K562 (cell line): ENCODE results near the gene CAGE1. TPM values are rescaled to one million over a fixed set of nuclear protein-coding genes. Genes with fewer than 3 reads are reported as not detected.
A peak's percentile ranks its signal among the peaks of the same experiment; 100 is the strongest.

ENCODE experiments used
- ATF3 ChIP-seq, 2 experiments: fragments of 450-650 bp in 1 of 2; sonication (generic) in 1 of 2; formaldehyde crosslinking in 1 of 2; IDR thresholded peaks in 1 of 2; conservative IDR thresholded peaks in 1 of 2; 2 replicates each; pipeline versions ENCODE4 v1.6.1 to v1.8.1; 2016 to 2023; ENCODE audit warnings: mild to moderate bottlenecking in 2 of 2, moderate library complexity in 2 of 2, inconsistent platforms in 1 of 2, missing genetic modification reagents in 1 of 2
- EHMT2 ChIP-seq: fragments of 450-650 bp; IDR thresholded peaks from 2 replicates; pipeline ENCODE4 v1.6.1; 2018; ENCODE audit warnings: antibody characterized with exemption
- GTF2E2 ChIP-seq: fragments of 200-800 bp; sonication (Bioruptor generic); IDR thresholded peaks from 2 replicates; pipeline ENCODE4 v1.6.1; 2016; ENCODE audit warnings: missing genetic modification characterization, missing compliant biosample characterization
- SMARCA5 ChIP-seq: fragments of 450-650 bp; IDR thresholded peaks from 2 replicates; pipeline ENCODE4 v1.6.1; 2016
- ZBTB40 ChIP-seq, 2 experiments: fragments of 450-650 bp in 1 of 2; sonication (generic) in 1 of 2; formaldehyde crosslinking in 1 of 2; IDR thresholded peaks; 2 replicates each; pipeline versions ENCODE4 v1.7.1 to v1.9.0; 2016 to 2022; ENCODE audit warnings: inconsistent platforms in 1 of 2, mild to moderate bottlenecking in 1 of 2, missing genetic modification reagents in 1 of 2
- ZNF311 ChIP-seq: fragments of 250-450 bp; sonication (Bioruptor Pico); IDR thresholded peaks from 2 replicates; pipeline ENCODE4 v1.4.0; 2020; ENCODE audit warnings: mild to moderate bottlenecking, moderate library complexity
- polyA plus RNA-seq, 8 experiments: library from polyadenylated mRNA; depleted of rRNA in 4 of 8; stranded (reverse) in 5 of 8; unstranded in 3 of 8; fragments of >200 nt; fragmentation: Nextera tagmentation in 2 of 8; fragmentation: Illumina TruSeq in 1 of 8; extraction: Ambion mirVana in 2 of 8; extraction: Trizol in 1 of 8; gene quantifications; 2 replicates each; pipeline versions ENCODE4 v1.2.1 to v1.2.3, GENCODE V29; 2011 to 2014; ENCODE audit warnings: inconsistent platforms in 1 of 8, missing spikeins in 1 of 8
- total RNA-seq, 7 experiments: library from RNA; depleted of rRNA in 6 of 7; stranded (reverse); fragments of >200 nt in 6 of 7; fragmentation: Illumina TruSeq in 2 of 7; extraction: Trizol in 2 of 7; gene quantifications; 2 replicates each; pipeline versions ENCODE4 v1.2.1 to v1.2.3, GENCODE V29; 2011 to 2021; ENCODE audit warnings: low replicate concordance in 1 of 7
- TF ChIP-seq, protein P1 (sequence below): fragments of 250-450 bp; sonication (Bioruptor Pico); IDR thresholded peaks from 2 replicates; pipeline ENCODE4 v1.5.0; 2021
- TF ChIP-seq, protein P2 (sequence below): sonication (generic); formaldehyde crosslinking; IDR thresholded peaks from 2 replicates; pipeline ENCODE4 v1.8.0; 2022; ENCODE audit warnings: missing genetic modification reagents, mild to moderate bottlenecking, moderate library complexity, borderline replicate concordance
- TF ChIP-seq, protein P3 (sequence below), 3 experiments: fragments of 200-800 bp in 1 of 3; fragments of 250-450 bp in 1 of 3; fragments of 450-650 bp in 1 of 3; sonication (Bioruptor Pico) in 1 of 3; sonication (Bioruptor generic) in 1 of 3; formaldehyde crosslinking in 1 of 3; IDR thresholded peaks; 2 replicates each; pipeline versions ENCODE4 v1.6.1 to v1.8.0; 2016 to 2022; ENCODE audit warnings: mild to moderate bottlenecking in 2 of 3, missing genetic modification characterization in 2 of 3, missing compliant biosample characterization in 1 of 3, moderate library complexity in 1 of 3

CAGE1 gene
- total and polyA plus RNA-seq, 9 of the 15 experiments (the other 6 are each of a cell fraction or from before 2014, with no cell fraction given) = 0.13 to 0.33 (median 0.18) TPM; not detected in 4

DNA sequence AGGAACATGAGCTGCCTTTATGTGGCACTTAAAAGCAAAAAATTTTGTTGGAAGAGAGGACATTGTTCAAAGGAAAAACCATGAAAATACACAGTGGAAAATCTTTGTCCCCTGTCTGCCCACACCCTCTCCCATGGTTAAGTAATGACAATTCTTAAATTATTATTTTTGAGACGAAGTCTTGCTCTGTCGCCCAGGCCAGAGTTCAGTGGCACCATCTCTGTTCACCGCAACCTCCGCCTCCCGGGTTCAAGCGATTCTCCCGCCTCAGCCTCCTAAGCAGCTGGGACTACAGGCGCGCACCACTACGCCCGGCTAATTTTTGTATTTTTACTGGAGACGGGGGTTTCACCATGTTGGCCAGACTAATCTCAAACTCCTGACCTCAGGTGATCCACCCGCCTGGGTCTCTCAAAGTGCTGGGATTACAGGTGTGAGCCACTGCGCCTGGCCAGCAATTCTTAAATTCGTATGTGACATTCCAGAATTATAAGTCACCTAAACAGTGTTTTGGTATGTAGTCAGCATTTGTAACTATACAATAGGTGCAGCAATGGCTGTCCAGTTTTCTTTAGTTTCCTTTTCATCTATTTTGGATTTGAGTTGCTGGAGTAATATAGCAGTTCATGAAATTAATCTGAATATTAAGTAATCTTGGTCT lies 75.9 kb downstream of the CAGE1 start (continued):
- TF ChIP-seq ZBTB40 (IDR thresholded peaks at IDR 0.05) (peak; percentile 55), ZBTB40 (CRISPR knock-in tag; IDR thresholded peaks at IDR 0.05) (no peak), SMARCA5 (peak; percentile 37; the same call in 1 of the 2 replicates), EHMT2 (0 out of 2 replicates have a peak, but pooled peaks have one; percentile 1), ATF3 (IDR thresholded peaks at IDR 0.05) (no peak), ATF3 (CRISPR knock-in tag; conservative IDR thresholded peaks at IDR 0.05) (peak; percentile 66), GTF2E2 (peak; percentile 68; the same call in 1 of the 2 replicates), ZNF311 (CRISPR knock-in tag) (peak; percentile 73)
- TF ChIP-seq, protein P1, sequence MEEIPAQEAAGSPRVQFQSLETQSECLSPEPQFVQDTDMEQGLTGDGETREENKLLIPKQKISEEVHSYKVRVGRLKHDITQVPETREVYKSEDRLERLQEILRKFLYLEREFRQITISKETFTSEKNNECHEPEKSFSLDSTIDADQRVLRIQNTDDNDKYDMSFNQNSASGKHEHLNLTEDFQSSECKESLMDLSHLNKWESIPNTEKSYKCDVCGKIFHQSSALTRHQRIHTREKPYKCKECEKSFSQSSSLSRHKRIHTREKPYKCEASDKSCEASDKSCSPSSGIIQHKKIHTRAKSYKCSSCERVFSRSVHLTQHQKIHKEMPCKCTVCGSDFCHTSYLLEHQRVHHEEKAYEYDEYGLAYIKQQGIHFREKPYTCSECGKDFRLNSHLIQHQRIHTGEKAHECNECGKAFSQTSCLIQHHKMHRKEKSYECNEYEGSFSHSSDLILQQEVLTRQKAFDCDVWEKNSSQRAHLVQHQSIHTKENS = no peak
- TF ChIP-seq, protein P2, sequence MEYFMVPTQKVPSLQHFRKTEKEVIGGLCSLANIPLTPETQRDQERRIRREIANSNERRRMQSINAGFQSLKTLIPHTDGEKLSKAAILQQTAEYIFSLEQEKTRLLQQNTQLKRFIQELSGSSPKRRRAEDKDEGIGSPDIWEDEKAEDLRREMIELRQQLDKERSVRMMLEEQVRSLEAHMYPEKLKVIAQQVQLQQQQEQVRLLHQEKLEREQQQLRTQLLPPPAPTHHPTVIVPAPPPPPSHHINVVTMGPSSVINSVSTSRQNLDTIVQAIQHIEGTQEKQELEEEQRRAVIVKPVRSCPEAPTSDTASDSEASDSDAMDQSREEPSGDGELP = no peak
- TF ChIP-seq, protein P3, sequence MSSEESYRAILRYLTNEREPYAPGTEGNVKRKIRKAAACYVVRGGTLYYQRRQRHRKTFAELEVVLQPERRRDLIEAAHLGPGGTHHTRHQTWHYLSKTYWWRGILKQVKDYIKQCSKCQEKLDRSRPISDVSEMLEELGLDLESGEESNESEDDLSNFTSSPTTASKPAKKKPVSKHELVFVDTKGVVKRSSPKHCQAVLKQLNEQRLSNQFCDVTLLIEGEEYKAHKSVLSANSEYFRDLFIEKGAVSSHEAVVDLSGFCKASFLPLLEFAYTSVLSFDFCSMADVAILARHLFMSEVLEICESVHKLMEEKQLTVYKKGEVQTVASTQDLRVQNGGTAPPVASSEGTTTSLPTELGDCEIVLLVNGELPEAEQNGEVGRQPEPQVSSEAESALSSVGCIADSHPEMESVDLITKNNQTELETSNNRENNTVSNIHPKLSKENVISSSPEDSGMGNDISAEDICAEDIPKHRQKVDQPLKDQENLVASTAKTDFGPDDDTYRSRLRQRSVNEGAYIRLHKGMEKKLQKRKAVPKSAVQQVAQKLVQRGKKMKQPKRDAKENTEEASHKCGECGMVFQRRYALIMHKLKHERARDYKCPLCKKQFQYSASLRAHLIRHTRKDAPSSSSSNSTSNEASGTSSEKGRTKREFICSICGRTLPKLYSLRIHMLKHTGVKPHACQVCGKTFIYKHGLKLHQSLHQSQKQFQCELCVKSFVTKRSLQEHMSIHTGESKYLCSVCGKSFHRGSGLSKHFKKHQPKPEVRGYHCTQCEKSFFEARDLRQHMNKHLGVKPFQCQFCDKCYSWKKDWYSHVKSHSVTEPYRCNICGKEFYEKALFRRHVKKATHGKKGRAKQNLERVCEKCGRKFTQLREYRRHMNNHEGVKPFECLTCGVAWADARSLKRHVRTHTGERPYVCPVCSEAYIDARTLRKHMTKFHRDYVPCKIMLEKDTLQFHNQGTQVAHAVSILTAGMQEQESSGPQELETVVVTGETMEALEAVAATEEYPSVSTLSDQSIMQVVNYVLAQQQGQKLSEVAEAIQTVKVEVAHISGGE (CRISPR knock-in tag; IDR thresholded peaks at IDR 0.05) = peak in 1 of 3 experiments; percentile 40; a peak in 2 of 6 replicates
